Caco-2 (cell line): Measurements from ENCODE around the gene CASP10. TPM values are rescaled to one million over a fixed set of nuclear protein-coding genes. Genes with fewer than 3 reads are reported as not detected.

Experiments
- BruUV-seq: library from RNA; stranded (reverse); fragments of 400-500 nt; replicated peaks from 2 replicates; lab custom pipeline; 2021; lab: Mats Ljungman, UMichigan
- CTCF ChIA-PET: fragments of 300-600 bp; sonication (Branson Sonifier 250); formaldehyde crosslinking; loops from one replicate; lab custom pipeline; 2022; ENCODE audit warnings: antibody characterized with exemption; lab: Charles Lee
- POLR2A ChIA-PET: fragments of 300-600 bp; sonication (Branson Sonifier 250); formaldehyde crosslinking; loops from one replicate; lab custom pipeline; 2022; ENCODE audit warnings: antibody characterized with exemption; lab: Charles Lee
- DNase-seq, 2 experiments: peaks; one replicate each; pipeline versions ENCODE4 v3.0.0 to v3.0.0-alpha.2; 2020 to 2022
- H3K27me3 ChIP-seq: replicated peaks from 2 replicates; pipeline ENCODE4 v1.6.0; 2011; ENCODE audit warnings: low read length; ENCODE audit not compliant: control insufficient read depth, insufficient read depth
- H3K36me3 ChIP-seq: 2 replicates; pipeline ENCODE4 v1.5.1; 2011; ENCODE audit warnings: low read length; ENCODE audit not compliant: control insufficient read depth, insufficient read depth
- H3K4me1 ChIP-seq: fragments of 250-450 bp; sonication (Bioruptor Pico); 2 replicates; pipeline ENCODE4 v1.5.1; 2020; ENCODE audit warnings: mild to moderate bottlenecking
- H3K4me3 ChIP-seq: 2 replicates; pipeline ENCODE4 v1.5.1; 2011; ENCODE audit warnings: low read depth, mild to moderate bottlenecking, control low read depth, low read length
- H3K9me3 ChIP-seq: fragments of 250-450 bp; sonication (Bioruptor Pico); 2 replicates; pipeline ENCODE4 v1.5.1; 2020; ENCODE audit warnings: mild to moderate bottlenecking, moderate library complexity
- H3K27ac Mint-ChIP-seq: one replicate; pipeline ENCODE4 v1.8.0; 2022; ENCODE audit warnings: mixed read lengths; ENCODE audit not compliant: unreplicated experiment
- H3K27me3 Mint-ChIP-seq: one replicate; pipeline ENCODE4 v1.8.0; 2022; ENCODE audit warnings: mixed read lengths; ENCODE audit not compliant: insufficient read depth, unreplicated experiment
- H3K36me3 Mint-ChIP-seq: one replicate; pipeline ENCODE4 v1.8.0; 2022; ENCODE audit warnings: mild to moderate bottlenecking, mixed read lengths; ENCODE audit not compliant: insufficient read depth, unreplicated experiment
- H3K4me1 Mint-ChIP-seq: one replicate; pipeline ENCODE4 v1.8.0; 2022; ENCODE audit warnings: low read depth, mixed read lengths; ENCODE audit not compliant: unreplicated experiment
- H3K4me3 Mint-ChIP-seq: one replicate; pipeline ENCODE4 v1.8.0; 2022; ENCODE audit warnings: mild to moderate bottlenecking, moderate library complexity, mixed read lengths; ENCODE audit not compliant: unreplicated experiment
- H3K9me3 Mint-ChIP-seq: one replicate; pipeline ENCODE4 v1.8.0; 2022; ENCODE audit warnings: mixed read lengths; ENCODE audit not compliant: unreplicated experiment
- intact Hi-C: fragments of 100-400 bp; cut with micrococcal nuclease; formaldehyde crosslinking; loops from one replicate; pipeline ENCODE4 v1.10.0; 2022; ENCODE audit not compliant: unreplicated experiment
- total RNA-seq: library from RNA; stranded (reverse); gene quantifications from 2 replicates; pipeline ENCODE4 v1.2.3, GENCODE V29; 2022
- TF ChIP-seq, protein P1 (sequence below), 2 experiments: fragments of 200-600 bp in 1 of 2; IDR thresholded peaks; 1 replicate in 1 of 2; 2 replicates in 1 of 2; pipeline versions ENCODE4 v1.5.1 to v1.8.0; 2011 to 2022; ENCODE audit warnings: antibody characterized with exemption in 1 of 2, control low read depth in 1 of 2, inconsistent platforms in 1 of 2, low read depth in 1 of 2, low read length in 1 of 2, mild to moderate bottlenecking in 1 of 2, moderate library complexity in 1 of 2; ENCODE audit not compliant: insufficient read depth in 1 of 2, severe bottlenecking in 1 of 2, unreplicated experiment in 1 of 2

CASP10 gene
- total RNA-seq, 1 experiment from 2014 or later: 5.8 TPM

DNA sequence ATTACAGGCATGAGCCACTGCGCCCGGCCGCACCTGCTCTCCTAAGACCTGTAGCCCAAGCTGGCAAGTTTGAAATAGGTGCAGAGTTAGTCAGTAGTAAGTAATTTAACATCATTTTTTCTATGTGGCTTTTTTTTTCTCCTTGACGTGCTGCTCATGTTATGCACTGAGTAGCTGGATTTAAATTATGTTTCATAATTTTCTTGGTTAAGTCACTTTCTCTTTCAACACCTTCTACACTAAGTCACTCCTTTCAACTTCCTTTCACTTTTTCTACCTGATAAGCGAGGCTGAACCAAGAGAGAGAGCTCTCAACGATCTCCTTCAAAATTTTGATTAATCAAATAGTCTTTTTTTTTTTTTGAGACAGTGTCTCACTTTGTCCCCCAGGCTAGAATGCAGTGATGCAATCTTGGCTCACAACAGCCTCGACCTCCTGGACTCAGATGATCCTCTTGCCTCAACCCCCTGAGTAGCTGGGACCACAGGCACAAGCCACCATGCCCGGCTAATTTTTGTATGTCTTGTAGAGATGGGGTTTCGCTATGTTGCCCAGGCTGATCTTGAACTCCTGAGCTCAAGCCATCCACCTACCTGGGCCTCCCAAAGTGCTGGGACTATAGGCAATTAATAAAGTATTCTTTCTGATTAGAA lies 90.5 kb downstream of the CASP10 start:
- H3K27me3 ChIP-seq: no peaks in the 10 kb centered on the region
- CTCF ChIA-PET: no interaction called here
- no peaks in the 10 kb centered on the region for H3K9me3 ChIP-seq
- TF ChIP-seq, protein P1, sequence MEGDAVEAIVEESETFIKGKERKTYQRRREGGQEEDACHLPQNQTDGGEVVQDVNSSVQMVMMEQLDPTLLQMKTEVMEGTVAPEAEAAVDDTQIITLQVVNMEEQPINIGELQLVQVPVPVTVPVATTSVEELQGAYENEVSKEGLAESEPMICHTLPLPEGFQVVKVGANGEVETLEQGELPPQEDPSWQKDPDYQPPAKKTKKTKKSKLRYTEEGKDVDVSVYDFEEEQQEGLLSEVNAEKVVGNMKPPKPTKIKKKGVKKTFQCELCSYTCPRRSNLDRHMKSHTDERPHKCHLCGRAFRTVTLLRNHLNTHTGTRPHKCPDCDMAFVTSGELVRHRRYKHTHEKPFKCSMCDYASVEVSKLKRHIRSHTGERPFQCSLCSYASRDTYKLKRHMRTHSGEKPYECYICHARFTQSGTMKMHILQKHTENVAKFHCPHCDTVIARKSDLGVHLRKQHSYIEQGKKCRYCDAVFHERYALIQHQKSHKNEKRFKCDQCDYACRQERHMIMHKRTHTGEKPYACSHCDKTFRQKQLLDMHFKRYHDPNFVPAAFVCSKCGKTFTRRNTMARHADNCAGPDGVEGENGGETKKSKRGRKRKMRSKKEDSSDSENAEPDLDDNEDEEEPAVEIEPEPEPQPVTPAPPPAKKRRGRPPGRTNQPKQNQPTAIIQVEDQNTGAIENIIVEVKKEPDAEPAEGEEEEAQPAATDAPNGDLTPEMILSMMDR (IDR thresholded peaks at IDR 0.05; ENCODE audit: insufficient read depth in 1 of 2, low read depth in 1 of 2, low read length in 1 of 2, severe bottlenecking in 1 of 2, unreplicated experiment in 1 of 2): no peak
- no peak overlapping the region for H3K27ac Mint-ChIP-seq
- POLR2A ChIA-PET: no interaction called here
- H3K4me1 ChIP-seq: no peaks in the 10 kb centered on the region
- H3K36me3 Mint-ChIP-seq: peaks cover 19% of the 10 kb centered on the region
- DNase-seq: no peak
- no peaks in the 10 kb centered on the region for H3K27me3 Mint-ChIP-seq
- no TSS peak for BruUV-seq
- intact Hi-C loops: no loop called here
- no peak overlapping the region for H3K4me3 Mint-ChIP-seq
- H3K9me3 Mint-ChIP-seq: no peaks in the 10 kb centered on the region
- no peak overlapping the region for H3K4me3 ChIP-seq
- no peaks in the 10 kb centered on the region for H3K36me3 ChIP-seq
- no peaks in the 10 kb centered on the region for H3K4me1 Mint-ChIP-seq

DNA sequence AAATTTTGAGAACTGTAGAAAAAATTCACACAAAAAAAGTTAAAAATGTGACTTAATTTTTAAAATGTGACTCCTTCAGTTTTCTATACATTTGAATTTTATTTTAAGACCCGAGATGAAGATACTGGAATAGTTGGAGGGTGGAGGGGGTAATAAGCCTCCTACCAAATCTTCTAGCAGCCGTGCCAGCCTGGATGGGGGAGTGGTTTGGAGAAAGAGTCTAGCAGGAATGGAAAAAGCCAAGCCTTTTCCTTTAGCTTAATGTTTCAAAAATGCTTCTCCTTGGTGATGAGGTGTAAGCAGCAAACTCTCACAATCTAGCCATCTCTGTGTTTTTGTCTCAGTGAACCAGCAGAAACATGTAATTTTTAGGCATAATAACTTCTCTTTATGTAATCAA lies 92.1 kb downstream of the CASP10 start:
- intact Hi-C loops: no loop called here
- BruUV-seq: no TSS peak

DNA sequence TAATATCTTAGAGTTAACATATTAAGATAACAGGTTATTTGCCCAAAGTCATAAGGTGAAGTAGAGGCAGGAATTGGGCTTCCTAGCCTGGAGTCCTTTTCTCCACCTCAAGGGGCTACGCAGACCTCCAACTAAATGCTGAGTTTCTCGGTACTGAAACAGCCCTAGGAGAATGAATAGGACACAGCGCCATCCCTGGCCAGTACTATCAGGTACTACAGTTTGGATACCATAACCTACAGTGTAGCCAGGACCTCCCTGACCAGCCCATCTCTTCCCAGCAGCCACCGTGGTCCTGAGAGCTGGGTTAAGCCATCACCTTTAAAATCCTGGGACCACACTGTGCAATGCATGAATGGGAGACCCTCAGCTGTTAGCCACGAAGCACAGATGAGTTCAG lies 93.0 kb downstream of the CASP10 start:
- no peak overlapping the region for H3K27ac Mint-ChIP-seq
- H3K4me3 ChIP-seq: no peak overlapping the region
- H3K27me3 Mint-ChIP-seq: no peaks in the 10 kb centered on the region
- TF ChIP-seq, protein P1 (IDR thresholded peaks at IDR 0.05; ENCODE audit: insufficient read depth in 1 of 2, low read depth in 1 of 2, low read length in 1 of 2, severe bottlenecking in 1 of 2, unreplicated experiment in 1 of 2): no peak
- H3K4me1 Mint-ChIP-seq: no peaks in the 10 kb centered on the region
- CTCF ChIA-PET: no interaction called here
- intact Hi-C loops: no loop called here
- H3K9me3 Mint-ChIP-seq: no peaks in the 10 kb centered on the region
- H3K4me3 Mint-ChIP-seq: no peak overlapping the region
- BruUV-seq: no TSS peak
- no peaks in the 10 kb centered on the region for H3K36me3 ChIP-seq
- no peaks in the 10 kb centered on the region for H3K27me3 ChIP-seq
- no peaks in the 10 kb centered on the region for H3K9me3 ChIP-seq
- POLR2A ChIA-PET: no interaction called here
- DNase-seq: no peak
- H3K4me1 ChIP-seq: no peaks in the 10 kb centered on the region
- peaks cover 43% of the 10 kb centered on the region for H3K36me3 Mint-ChIP-seq

More for the DNA sequence above, 92.1 kb downstream of the CASP10 start:
- CTCF ChIA-PET: no interaction called here
- DNase-seq: no peak
- no peak overlapping the region for H3K4me3 Mint-ChIP-seq
- H3K36me3 Mint-ChIP-seq: peaks cover 33% of the 10 kb centered on the region
- POLR2A ChIA-PET: no interaction called here
- no peaks in the 10 kb centered on the region for H3K4me1 Mint-ChIP-seq
- H3K27me3 ChIP-seq: no peaks in the 10 kb centered on the region
- TF ChIP-seq, protein P1 (IDR thresholded peaks at IDR 0.05; ENCODE audit: insufficient read depth in 1 of 2, low read depth in 1 of 2, low read length in 1 of 2, severe bottlenecking in 1 of 2, unreplicated experiment in 1 of 2): no peak
- no peak overlapping the region for H3K4me3 ChIP-seq
- H3K27ac Mint-ChIP-seq: no peak overlapping the region
- no peaks in the 10 kb centered on the region for H3K9me3 ChIP-seq
- H3K4me1 ChIP-seq: no peaks in the 10 kb centered on the region
- H3K27me3 Mint-ChIP-seq: no peaks in the 10 kb centered on the region
- no peaks in the 10 kb centered on the region for H3K36me3 ChIP-seq
- no peaks in the 10 kb centered on the region for H3K9me3 Mint-ChIP-seq
